HG03280 (cell line): ENCODE data around the gene B2M.
"Not testable (repeated sequence)": the region's sequence is repeated elsewhere in the genome, so short reads cannot be mapped to it uniquely, and the experiment has no call there.

Source experiments
- ATAC-seq: cut with Tn5 transposase; IDR thresholded peaks from one replicate; pipeline ENCODE4 v1.9.1; 2021; ENCODE audit warnings: mild to moderate bottlenecking, moderate library complexity; ENCODE audit not compliant: unreplicated experiment

B2M gene

GRCh38 chr15:44711096-44711742, at the start of gene B2M, which contains the start of gene PATL2:
Gene B2M (plus strand): TSS chr15:44711517. CDS start chr15:44711547, 30 bp downstream.
Gene PATL2 (minus strand): TSS chr15:44711323. CDS start chr15:44676490, 34,833 bp downstream.
- peak; percentile 79 for ATAC-seq

GRCh38 chr15:44661576-44661975, 49.7 kb upstream of the B2M start:
- no peak for ATAC-seq

- ATAC-seq = peak; percentile 46
Observed at GRCh38 chr15:44662478-44663409, 48.6 kb upstream of the B2M start.

DNA sequence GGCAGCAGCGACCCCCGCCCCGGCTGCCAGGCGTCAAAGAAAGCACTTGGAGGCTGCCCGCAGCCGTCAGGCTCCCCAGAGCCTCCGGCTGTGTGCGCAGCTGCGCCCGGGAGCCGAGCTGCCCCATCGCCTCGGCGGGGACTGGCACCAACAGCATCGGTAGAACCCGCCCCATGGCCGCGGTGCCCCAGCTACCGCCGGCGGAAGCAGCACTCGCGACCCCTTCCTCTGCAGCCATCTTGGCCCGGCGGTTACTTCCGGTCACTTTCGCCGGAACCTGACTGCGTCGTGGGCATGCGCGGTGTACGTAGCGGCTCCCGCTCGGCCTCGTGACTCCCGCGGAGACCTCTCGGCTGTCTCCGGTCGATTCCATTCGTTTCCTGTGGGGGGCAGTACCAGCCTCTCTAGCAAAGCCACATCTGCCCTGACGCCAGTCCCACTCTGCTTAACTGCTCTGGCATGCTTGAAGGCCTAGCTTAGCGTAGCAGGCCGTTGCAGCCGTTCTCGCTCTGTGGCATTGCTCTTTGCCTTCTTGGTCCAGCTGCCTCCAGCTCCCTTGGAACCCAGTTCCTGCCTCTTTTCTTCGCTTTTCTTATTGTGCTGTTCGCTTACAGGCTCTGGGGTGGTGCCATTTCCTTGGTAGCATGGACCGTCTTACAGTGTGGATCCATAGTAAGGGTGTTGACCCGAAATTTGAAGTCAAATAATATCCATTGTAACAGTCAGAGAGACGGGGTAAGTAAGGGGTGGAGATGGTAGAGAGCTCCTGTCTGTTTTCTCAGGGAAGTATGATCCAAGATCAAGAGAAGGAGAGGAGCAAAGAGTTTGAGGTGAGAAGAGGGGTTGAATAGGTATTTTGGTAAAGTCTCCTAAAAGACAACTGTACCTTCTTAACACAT, 47.7 kb upstream of the B2M start, which contains the start of gene SPG11:
TSS of gene SPG11 (minus strand) at position 253 of the 899 bp plus-strand sequence. CDS start at position 238, 15 bp downstream.
- peak; percentile 82 for ATAC-seq

GRCh38 chr15:44666210-44667038, 44.9 kb upstream of the B2M start:
- no peak for ATAC-seq

- no peak for ATAC-seq
Observed at GRCh38 chr15:44667039-44667360, 44.3 kb upstream of the B2M start.

GRCh38 chr15:44668921-44669320, 42.4 kb upstream of the B2M start:
- no peak for ATAC-seq

GRCh38 chr15:44670087-44670950, 41.0 kb upstream of the B2M start:
- ATAC-seq = no peak

GRCh38 chr15:44673639-44674038, 37.7 kb upstream of the B2M start:
- no peak for ATAC-seq

- no peak for ATAC-seq
Observed at GRCh38 chr15:44675911-44676310, 35.4 kb upstream of the B2M start.

DNA sequence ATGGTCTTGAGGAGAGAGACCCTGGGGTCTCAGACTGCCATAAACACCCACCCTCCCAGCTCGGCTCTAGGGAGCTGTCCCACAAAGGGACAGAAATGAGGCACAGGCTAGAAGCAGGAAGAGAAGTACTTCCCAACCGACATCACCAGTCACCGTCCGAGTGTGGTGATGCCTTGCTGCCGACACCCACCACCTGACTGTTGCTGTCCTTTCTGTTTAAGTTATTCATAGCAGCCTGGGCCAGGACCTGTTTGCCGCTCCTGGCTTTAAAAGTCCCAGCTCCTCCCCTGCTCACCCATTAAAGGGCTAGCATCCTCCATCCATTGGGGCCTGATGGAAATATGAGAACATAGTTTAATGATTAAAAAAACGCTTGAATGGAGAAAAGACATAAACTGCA, 34.6 kb upstream of the B2M start:
- no peak for ATAC-seq

DNA sequence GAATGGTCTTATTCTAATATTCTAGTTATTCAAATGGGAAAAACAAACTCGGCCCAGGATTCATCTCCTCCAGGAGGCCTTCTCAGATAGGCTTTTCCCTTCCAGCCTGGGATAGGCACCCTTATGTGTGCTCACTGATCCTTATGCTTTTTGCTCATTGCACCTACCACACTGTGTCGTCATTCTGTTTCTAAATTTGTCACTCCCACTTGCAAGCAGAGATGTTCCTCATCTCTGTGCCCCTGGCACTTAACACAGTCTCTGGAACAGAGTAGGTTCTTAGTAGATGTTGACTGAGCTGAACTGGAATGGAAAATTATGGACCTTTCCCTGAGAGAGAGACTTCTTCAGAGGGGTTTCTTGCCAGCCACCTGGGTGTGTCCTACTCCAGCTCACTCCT, 29.1 kb upstream of the B2M start:
- no peak for ATAC-seq

GRCh38 chr15:44682809-44683682, 28.3 kb upstream of the B2M start:
- ATAC-seq = not testable (repeated sequence)

DNA sequence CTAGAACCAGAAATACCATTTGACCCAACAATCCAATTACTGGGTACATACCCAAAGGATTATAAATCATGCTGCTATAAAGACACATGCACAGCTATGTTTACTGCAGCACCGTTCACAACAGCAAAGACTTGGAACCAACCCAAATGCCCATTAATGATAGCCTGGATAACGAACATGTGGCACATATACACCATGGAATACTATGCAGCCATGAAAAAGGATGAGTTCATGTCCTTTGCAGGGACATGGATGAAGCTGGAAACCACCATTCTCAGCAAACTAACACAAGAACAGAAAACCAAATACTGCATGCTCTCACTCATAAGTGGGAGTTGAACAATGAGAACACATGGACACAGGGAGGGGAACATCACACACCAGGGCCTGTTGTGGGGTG, 22.0 kb upstream of the B2M start:
- not testable (repeated sequence) for ATAC-seq

DNA sequence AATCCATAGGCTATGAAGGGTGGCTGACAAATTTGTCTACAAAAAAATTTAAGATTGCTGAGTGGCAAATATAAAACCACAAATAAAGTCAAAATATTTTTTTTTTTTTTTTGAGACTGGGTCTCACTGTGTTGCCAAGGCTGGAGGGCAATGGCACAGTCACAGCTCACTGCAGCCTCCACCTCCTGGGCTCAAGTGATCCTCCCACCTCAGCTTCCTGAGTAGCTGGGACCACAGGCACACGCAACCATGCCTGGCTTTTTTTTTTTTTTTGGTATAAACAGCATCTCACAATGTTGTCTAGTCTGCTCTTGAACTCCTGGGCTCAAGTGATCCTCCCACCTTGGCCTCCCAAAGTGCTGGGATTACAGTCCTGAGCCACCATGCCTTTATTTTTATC, 21.1 kb upstream of the B2M start:
- not testable (repeated sequence) for ATAC-seq

- ATAC-seq = no peak
Observed at GRCh38 chr15:44692659-44693058, 18.7 kb upstream of the B2M start.

DNA sequence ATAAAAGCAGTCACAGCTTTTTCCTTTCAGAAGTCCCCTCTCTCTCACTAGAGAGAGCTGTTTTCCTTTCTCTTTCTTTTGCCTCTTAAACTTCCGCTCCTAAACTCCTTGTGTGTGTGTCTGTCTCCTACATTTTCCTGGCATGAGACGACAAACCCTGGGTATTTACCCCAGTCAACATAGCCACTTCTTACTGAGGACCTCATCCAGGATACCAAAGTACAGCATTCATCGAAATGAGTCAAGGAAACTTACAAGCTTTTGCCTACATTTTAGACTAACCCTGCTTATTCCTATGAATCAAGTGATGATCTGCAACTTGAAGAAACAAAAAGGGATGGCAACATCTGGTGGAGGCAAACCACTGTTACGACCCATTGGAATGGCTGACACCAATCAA, 16.9 kb upstream of the B2M start:
- no peak for ATAC-seq

GRCh38 chr15:44695294-44695693, 16.0 kb upstream of the B2M start:
- no peak for ATAC-seq
